SK-N-SH treated with all-trans-retinoic acid at 6 μM for 48 hours (cell line): ENCODE measurements around the gene SLC38A10.

Experiments
- ATAC-seq: fragments of 200-7000 bp; cut with Tn5 transposase; 3 replicates; pipeline ENCODE4 v1.9.1; 2020; ENCODE audit warnings: mild to moderate bottlenecking, moderate library complexity
- ARNTL ChIP-seq: fragments of 450-650 bp; formaldehyde crosslinking; IDR thresholded peaks from 2 replicates; pipeline ENCODE4 v1.5.0; 2020; ENCODE audit warnings: low read depth, mild to moderate bottlenecking, moderate library complexity, borderline replicate concordance
- BACH2 ChIP-seq: fragments of 250-450 bp; sonication (Bioruptor Pico); IDR thresholded peaks from 2 replicates; pipeline ENCODE4 v1.9.0; 2021; ENCODE audit warnings: mild to moderate bottlenecking, borderline replicate concordance
- ESRRG ChIP-seq: fragments of 250-450 bp; sonication (Bioruptor Pico); IDR thresholded peaks from 2 replicates; pipeline ENCODE4 v1.6.1; 2021; ENCODE audit warnings: mild to moderate bottlenecking
- OSR1 ChIP-seq: fragments of 250-450 bp; sonication (Bioruptor Pico); IDR thresholded peaks from 2 replicates; pipeline ENCODE4 v1.8.0; 2022; ENCODE audit warnings: moderate library complexity, mild to moderate bottlenecking, inconsistent platforms
- SNAI2 ChIP-seq: fragments of 250-450 bp; sonication (Bioruptor Pico); IDR thresholded peaks from 2 replicates; pipeline ENCODE4 v1.5.0; 2020; ENCODE audit warnings: mild to moderate bottlenecking, moderate library complexity
- TOX ChIP-seq: fragments of 250-450 bp; sonication (Bioruptor Pico); IDR thresholded peaks from 2 replicates; pipeline ENCODE4 v1.8.0; 2021; ENCODE audit warnings: mild to moderate bottlenecking, moderate library complexity, borderline replicate concordance
- TSHZ2 ChIP-seq: fragments of 250-450 bp; sonication (Bioruptor Pico); IDR thresholded peaks from 2 replicates; pipeline ENCODE4 v1.5.0; 2020; ENCODE audit warnings: mild to moderate bottlenecking, moderate library complexity
- ZC3H10 ChIP-seq: fragments of 250-450 bp; sonication (Bioruptor Pico); IDR thresholded peaks from 2 replicates; pipeline ENCODE4 v1.5.1; 2021; ENCODE audit warnings: mild to moderate bottlenecking, moderate library complexity
- ZFP3 ChIP-seq: fragments of 250-450 bp; sonication (Bioruptor Pico); IDR thresholded peaks from 2 replicates; pipeline ENCODE4 v1.5.0; 2020; ENCODE audit warnings: mild to moderate bottlenecking, moderate library complexity
- ZNF565 ChIP-seq: fragments of 450-650 bp; formaldehyde crosslinking; conservative IDR thresholded peaks from 2 replicates; pipeline ENCODE4 v1.5.0; 2020; ENCODE audit warnings: low read depth, mild to moderate bottlenecking, moderate library complexity
- ZNF70 ChIP-seq: fragments of 450-650 bp; formaldehyde crosslinking; IDR thresholded peaks from 2 replicates; pipeline ENCODE4 v1.5.0; 2020; ENCODE audit warnings: mild to moderate bottlenecking, moderate library complexity
- TF ChIP-seq, protein P1 (sequence below): fragments of 250-450 bp; sonication (Bioruptor Pico); IDR thresholded peaks from 2 replicates; pipeline ENCODE4 v1.5.1; 2020; ENCODE audit warnings: low read depth, mild to moderate bottlenecking, moderate library complexity
- TF ChIP-seq, protein P2 (sequence below): fragments of 250-450 bp; sonication (Bioruptor Pico); IDR thresholded peaks from 2 replicates; pipeline ENCODE4 v1.8.0; 2020; ENCODE audit warnings: mild to moderate bottlenecking, moderate library complexity, borderline replicate concordance

SLC38A10 gene

DNA sequence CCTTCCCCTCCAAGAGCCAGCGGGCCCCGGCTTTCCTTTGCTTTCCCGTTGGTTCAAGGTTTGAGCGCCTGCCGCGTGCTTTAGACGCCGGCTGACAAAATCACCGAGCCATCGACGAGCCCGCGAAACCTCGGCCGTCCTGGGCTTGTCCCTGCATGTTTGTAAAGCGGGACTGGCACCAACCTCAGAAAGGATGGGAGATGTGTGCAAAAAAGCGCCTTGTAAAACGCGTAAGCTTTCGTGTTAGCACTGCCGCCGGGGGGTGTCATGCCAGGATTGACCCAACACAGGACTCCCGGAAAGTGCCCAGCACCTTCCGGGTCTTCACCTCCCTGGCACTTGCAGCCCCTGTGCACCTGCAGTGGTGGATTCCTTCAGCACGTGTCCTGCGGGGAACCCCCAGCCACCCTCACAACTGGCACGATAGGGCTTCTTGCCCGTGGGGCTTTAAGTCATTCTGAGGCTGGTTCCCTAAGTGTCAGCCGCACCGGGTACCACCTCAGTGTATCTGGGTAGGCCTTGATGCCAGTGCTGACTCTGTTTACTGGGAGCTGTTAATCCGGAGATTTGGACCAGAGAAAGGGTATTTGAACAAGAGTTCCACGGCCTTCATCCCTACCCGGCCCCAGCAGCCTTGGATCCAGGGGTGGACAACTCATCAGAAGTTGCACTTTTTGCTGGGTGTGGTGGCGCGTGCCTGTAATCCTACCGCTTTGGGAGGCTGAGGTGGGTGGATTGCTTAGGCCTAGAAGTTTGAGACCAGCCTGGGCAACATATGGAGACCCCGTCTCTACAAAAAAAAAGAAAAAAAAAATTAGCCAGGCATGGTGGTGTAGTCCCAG, 55.2 kb downstream of the SLC38A10 start:
- TF ChIP-seq ARNTL (CRISPR knock-in tag) = no peak
- TF ChIP-seq BACH2 (CRISPR knock-in tag) = no peak
- TF ChIP-seq, protein P1, sequence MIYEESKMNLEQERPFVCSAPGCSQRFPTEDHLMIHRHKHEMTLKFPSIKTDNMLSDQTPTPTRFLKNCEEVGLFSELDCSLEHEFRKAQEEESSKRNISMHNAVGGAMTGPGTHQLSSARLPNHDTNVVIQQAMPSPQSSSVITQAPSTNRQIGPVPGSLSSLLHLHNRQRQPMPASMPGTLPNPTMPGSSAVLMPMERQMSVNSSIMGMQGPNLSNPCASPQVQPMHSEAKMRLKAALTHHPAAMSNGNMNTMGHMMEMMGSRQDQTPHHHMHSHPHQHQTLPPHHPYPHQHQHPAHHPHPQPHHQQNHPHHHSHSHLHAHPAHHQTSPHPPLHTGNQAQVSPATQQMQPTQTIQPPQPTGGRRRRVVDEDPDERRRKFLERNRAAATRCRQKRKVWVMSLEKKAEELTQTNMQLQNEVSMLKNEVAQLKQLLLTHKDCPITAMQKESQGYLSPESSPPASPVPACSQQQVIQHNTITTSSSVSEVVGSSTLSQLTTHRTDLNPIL (CRISPR knock-in tag) = no peak
- no peak for TF ChIP-seq ZFP3 (CRISPR knock-in tag)
- TF ChIP-seq, protein P2, sequence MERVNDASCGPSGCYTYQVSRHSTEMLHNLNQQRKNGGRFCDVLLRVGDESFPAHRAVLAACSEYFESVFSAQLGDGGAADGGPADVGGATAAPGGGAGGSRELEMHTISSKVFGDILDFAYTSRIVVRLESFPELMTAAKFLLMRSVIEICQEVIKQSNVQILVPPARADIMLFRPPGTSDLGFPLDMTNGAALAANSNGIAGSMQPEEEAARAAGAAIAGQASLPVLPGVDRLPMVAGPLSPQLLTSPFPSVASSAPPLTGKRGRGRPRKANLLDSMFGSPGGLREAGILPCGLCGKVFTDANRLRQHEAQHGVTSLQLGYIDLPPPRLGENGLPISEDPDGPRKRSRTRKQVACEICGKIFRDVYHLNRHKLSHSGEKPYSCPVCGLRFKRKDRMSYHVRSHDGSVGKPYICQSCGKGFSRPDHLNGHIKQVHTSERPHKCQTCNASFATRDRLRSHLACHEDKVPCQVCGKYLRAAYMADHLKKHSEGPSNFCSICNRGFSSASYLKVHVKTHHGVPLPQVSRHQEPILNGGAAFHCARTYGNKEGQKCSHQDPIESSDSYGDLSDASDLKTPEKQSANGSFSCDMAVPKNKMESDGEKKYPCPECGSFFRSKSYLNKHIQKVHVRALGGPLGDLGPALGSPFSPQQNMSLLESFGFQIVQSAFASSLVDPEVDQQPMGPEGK (CRISPR knock-in tag) = no peak
- TF ChIP-seq TOX (CRISPR knock-in tag) = no peak
- no peak for TF ChIP-seq ZNF70 (CRISPR knock-in tag)
- TF ChIP-seq ESRRG (CRISPR knock-in tag) = no peak
- no peak for TF ChIP-seq TSHZ2 (CRISPR knock-in tag)
- TF ChIP-seq, all 23 proteins: peak for 0

DNA sequence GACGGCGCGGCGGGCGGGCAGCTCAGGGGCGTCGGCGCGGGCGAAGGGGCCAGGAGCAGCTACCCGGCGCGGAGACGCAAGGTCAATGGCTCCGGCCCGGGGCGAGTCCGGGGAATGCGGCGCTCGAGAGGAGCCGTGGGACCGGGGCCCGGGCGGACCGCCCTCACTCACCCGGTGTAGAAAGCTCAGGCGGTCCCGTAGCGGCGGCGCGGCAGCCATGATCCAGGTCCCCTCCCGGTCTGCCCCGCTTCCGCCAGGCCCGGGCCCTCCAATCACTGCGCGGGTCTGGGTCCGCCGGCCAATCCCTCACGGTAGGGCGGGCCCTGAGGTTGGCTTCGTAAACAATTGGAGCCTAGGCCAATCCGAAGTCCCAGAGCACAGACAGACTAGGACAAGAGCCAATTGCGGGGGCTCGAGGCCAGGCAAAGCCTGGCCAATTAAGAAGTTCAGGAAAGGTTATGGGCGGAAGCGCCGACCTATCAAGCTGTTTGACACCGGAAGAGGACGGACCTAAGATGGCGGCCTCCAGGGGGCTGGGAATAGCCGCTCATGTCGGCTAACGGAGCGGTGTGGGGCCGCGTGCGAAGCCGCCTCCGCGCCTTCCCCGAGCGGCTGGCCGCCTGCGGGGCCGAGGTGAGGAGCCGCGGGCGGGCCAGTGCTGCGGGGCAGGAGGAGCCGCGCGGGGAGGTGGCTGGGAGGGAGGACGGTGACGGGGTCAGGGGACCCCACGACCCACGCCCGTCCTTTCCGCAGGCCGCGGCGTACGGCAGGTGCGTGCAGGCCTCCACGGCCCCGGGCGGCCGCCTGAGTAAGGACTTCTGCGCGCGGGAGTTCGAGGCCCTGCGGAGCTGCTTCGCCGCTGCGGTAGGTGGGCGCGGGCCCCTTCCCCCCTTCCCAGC, 56.0 kb downstream of the SLC38A10 start, which contains the start of the genes NDUFAF8 and TEPSIN:
Gene NDUFAF8, plus strand, starts transcription at position 504 of the 899 bp plus-strand sequence. Its CDS starts 46 bp downstream, at position 550.
Gene TEPSIN, minus strand, starts transcription at position 241 of the 899 bp plus-strand sequence. Its CDS starts 22 bp downstream, at position 219.
- peak; percentile 97 for ATAC-seq

More for the DNA sequence above, 55.2 kb downstream of the SLC38A10 start:
- no peak for ATAC-seq

DNA sequence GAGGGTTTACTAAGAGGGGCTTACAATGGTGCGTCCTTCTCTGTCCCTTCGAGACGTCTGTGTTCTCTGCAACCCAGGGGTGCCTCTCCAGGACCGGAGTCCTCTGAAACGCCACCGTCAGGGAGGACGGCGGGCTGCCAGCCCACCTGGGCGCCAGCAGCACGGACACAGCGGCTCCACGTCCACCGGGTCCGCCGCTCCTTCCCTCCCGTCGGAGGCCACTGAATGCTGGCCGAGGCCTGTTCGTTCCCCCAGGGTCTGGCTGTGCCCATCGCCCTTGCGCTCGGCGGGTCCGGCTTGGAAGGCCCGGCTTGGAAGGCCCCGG, 56.7 kb downstream of the SLC38A10 start:
- ATAC-seq = peak; percentile 0; the same call in 2 of the 3 replicates
- TF ChIP-seq ARNTL (CRISPR knock-in tag) (no peak), ZFP3 (CRISPR knock-in tag) (no peak), SNAI2 (CRISPR knock-in tag) (no peak)

More for the DNA sequence above, 56.0 kb downstream of the SLC38A10 start, which contains the start of the genes NDUFAF8 and TEPSIN:
- TF ChIP-seq SNAI2 (CRISPR knock-in tag) = peak; percentile 54; the same call in 1 of the 2 replicates
- TF ChIP-seq, protein P2 (CRISPR knock-in tag) = no peak

- TF ChIP-seq ZFP3 (CRISPR knock-in tag) = no peak
- TF ChIP-seq, protein P2 (CRISPR knock-in tag) = no peak
- TF ChIP-seq TSHZ2 (CRISPR knock-in tag) = no peak
- TF ChIP-seq ZC3H10 (CRISPR knock-in tag) = no peak
- TF ChIP-seq ZNF565 (CRISPR knock-in tag) = no peak
- TF ChIP-seq TOX (CRISPR knock-in tag) = no peak
- TF ChIP-seq, protein P1 (CRISPR knock-in tag) = no peak
- TF ChIP-seq OSR1 (CRISPR knock-in tag) = no peak
- TF ChIP-seq ARNTL (CRISPR knock-in tag) = no peak
Observed at GRCh38 chr17:81237591-81238489, 57.3 kb downstream of the SLC38A10 start.

More at GRCh38 chr17:81237591-81238489, 57.3 kb downstream of the SLC38A10 start:
- no peak for ATAC-seq
